NCI-H1048 (cell line): ENCODE measurements around the gene FADS1.

ENCODE experiments used
- DNase-seq: peaks from one replicate; lab custom pipeline; 2025; lab: John Stamatoyannopoulos, UW

The FADS1 gene

GRCh38 chr11:61826930-61827570 is 10.2 kb upstream of the FADS1 start:
- DNase-seq, result no peak

GRCh38 chr11:61820174-61820573 is 3.4 kb upstream of the FADS1 start:
- no peak for DNase-seq

DNA sequence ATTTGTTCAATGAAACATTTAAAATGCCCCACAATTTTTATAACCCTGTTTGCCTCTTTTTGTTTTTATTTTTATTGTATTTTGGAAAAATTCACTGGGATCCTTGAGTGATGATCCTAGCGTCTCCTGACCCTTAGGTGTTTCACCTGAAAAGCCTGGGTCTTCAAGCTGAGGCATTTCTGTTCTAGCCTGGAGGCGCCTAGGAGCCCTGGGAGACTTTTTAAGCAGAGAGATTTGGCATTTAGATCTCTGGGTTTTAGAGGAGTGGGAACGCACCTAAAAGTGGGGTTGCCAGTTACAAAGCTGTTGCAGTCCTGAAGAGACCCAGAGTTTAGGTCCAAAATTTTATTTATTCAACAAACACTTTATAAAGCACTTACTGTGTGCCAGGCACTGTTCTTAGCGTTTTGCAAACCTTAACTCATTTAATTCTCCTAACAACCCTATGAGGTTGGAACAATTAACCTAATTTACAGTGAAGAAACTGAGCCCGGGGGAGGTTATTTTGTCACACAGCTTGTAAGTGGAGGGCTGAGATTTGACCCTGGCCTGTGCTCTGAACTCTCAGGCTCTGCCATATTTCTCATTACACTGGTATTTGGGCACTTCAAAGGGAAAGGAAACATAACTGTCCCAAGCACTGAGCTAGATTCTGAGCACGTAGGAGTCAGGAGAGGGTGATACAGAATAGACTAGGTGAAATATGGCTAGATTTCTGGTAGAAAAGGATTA is 834 bp upstream of the FADS1 start:
- DNase-seq, result no peak

DNA sequence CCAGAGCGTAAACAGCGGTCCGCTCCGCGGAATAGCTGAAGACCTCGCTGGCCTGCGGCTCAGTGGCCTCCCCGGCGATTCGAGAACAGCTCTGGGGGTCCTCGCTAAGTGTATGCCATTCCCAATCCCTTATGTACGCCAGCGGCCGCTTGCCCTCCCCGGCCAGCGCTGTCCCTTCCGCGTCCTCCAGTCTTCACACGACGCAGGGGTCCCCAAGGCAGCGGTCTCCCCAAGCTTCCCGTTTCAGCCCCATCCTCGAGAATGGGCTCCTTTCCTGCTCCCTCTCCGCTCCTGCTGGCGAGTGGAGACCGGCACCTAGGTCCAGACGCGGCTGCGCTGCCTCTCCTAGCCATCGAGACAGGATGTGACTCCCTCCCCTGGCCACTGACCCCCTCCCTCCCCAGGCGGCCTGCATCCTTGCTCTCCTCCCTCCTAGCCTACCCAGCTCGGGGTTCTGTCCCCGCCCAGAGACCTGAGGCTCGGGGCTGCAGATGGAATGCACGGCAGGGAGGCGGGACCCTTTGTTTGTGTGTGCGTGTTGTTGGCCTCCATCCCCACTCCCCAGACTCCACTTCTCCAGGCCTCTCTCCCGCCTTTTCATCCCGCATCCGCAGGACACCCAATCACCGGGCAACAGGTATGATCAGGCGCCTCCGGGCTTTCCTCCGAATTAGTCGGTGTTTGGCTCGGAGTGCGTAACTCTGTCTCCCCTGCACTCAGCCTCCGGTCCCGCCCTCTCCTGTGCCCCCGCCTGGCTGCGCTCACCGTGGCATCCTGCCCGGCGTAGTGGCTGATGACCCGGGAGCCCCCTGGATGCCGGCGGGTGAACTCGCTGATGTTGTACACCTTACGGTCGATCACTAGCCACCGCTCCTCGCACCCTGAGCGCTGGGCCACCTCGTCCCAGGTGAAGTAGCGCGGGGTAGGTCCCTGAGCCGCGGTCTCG is 740 bp downstream of the FADS1 start:
- peak; percentile 49 for DNase-seq

DNA sequence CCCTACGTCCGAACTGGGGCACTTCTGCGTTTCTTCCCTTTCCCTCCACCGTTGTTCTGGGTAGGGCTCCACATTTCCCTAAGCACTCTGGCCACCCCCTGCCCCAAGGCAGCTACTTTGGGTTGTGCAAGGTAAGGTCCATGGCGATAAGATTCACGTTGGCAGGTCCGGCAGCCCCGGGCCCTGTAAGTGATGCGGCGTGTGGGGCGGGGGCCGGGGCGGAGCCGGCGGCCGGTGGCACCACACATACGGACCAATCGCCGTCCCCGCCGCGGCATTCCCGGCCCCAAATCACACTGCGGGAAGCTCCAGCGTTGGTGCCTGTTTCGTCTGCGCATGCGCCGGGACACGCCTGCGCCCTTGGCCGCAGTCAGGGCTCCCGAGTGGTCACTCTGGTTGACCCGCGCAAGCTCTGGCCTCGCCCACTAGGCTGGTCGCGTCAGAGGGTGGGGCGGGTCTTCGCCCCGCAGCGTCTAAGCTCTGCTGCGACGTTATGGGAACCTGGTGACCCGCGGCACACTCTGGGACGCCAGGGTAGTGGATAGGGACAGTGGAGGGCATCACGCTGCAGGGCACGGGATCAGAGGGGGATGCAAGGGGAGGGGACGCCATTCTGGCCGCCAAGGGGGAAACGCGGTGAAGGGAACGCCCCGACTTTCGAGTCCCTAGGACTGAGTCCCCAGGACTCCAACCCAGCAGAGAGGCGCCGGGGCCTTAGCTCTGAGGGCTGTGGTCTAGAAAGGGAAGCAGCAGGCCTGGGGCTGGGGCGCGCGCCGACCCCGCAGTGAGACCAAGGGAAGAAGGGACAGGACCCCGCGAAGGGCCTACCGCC is 1.6 kb downstream of the FADS1 start:
- DNase-seq, result peak; percentile 49

- DNase-seq, result no peak
These were observed 2.4 kb downstream of the FADS1 start for GRCh38 chr11:61814247-61814957.

- DNase-seq, result no peak
These were observed 3.9 kb downstream of the FADS1 start for GRCh38 chr11:61812736-61813411.

DNA sequence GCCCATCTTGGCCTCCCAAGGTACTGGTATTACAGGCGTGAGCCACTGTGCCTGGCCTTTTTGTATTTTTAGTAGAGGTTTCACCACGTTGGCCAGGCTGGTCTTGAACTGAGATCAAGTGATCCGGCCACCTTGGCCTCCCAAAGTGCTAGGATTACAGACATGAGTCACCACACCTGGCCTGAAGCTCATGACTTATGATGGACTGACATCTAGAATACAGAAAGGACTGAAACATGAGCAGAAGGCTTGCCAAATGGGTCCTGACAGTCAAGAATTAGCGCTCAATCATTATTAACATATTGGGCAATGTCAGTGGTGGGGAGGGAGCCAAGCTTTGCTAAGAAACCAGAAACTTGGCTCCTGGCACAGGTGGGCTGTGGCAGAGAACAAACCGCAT is 5.0 kb downstream of the FADS1 start:
- no peak for DNase-seq

DNA sequence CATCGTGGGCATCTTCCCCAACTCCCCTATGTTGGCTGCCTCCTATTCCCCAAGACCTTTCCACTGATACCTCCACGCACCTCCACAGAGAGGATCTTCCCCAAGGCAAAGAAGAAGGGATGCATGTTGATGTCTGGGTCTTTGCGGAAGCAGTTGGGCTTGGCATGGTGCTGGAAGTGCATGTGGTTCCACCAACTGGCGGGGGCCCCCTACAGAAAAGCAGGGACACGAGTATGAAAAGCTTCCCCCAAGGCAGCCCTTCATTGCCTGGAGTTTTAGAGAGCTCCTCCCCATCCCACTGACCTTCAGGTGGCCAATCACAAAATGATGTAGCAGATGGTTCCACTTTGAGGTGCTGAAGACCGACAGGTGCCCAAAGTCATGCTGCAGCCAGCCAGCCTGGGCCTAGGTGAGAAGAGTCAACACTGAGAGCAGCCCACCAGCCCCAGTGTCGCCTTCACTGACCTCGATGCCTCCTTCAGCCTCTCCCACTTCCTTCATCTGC is 6.1 kb downstream of the FADS1 start:
- no peak for DNase-seq

DNA sequence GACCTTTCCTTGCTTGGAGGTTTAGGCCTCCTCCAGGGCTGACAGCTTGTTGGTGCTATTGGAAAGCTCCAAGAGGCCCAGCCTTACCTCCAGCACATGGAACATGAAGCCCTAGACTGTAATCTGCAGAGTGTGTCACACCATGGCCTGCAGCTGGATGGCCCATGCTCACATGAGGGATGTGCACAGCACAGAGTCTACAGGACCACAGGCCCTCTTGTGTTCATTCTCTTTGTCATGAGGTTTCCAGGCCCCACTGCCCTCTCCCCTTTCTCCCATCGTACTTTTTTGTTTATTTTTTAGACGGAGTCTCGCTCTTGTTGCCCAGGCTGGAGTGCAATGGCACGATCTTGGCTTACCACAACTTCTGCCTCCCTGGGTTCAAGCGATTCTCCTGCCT is 10.0 kb downstream of the FADS1 start:
- DNase-seq, result no peak

DNA sequence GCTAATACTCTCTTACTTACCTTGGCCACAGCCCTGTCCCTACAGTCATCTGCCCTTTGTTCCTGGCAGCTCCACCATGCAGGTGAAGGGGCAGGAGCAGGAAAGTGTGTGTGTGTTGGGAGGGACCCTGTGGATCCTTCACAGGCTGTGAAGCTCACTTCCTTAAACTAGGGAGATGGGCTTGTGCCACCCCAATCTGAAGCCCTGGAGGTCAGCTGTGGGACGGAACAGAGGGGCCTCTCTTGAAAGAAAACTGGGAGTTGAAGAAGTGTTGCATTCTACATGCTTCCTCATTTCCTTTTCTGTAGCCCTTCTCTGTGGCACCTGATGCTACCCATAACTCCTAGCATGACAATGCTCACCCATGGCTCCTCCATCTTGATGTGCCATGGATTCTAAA is 11.7 kb downstream of the FADS1 start:
- DNase-seq, result no peak

GRCh38 chr11:61803889-61804647 is 12.7 kb downstream of the FADS1 start:
- DNase-seq, result no peak

GRCh38 chr11:61802605-61803004 is 14.2 kb downstream of the FADS1 start:
- DNase-seq, result no peak

- DNase-seq, result no peak
These were observed 16.2 kb downstream of the FADS1 start for GRCh38 chr11:61800331-61801281.

GRCh38 chr11:61799665-61800284 is 17.0 kb downstream of the FADS1 start:
- no peak for DNase-seq

- DNase-seq, result peak; percentile 27
These were observed 19.4 kb downstream of the FADS1 start for GRCh38 chr11:61797263-61797944.

DNA sequence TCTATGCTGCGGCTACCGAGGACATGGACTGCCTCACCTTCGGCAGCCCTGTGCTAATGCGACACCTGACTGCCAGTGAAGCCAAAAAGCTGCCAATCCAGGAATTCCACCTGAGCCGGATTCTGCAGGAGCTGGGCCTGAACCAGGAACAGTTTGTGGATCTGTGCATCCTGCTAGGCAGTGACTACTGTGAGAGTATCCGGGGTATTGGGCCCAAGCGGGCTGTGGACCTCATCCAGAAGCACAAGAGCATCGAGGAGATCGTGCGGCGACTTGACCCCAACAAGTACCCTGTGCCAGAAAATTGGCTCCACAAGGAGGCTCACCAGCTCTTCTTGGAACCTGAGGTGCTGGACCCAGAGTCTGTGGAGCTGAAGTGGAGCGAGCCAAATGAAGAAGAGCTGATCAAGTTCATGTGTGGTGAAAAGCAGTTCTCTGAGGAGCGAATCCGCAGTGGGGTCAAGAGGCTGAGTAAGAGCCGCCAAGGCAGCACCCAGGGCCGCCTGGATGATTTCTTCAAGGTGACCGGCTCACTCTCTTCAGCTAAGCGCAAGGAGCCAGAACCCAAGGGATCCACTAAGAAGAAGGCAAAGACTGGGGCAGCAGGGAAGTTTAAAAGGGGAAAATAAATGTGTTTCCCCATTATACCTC is 20.8 kb downstream of the FADS1 start:
- DNase-seq, result no peak
